HepG2 (cell line): ENCODE data around the gene OPN1SW. TPM values are rescaled to one million over a fixed set of nuclear protein-coding genes. Genes with fewer than 3 reads are reported as not detected.

Experiments used
- AKAP8 ChIP-seq: sonication (generic); formaldehyde crosslinking; IDR thresholded peaks from 2 replicates; pipeline ENCODE4 v1.5.1; 2020; ENCODE audit warnings: mild to moderate bottlenecking, missing genetic modification reagents
- MIER2 ChIP-seq: IDR thresholded peaks from 2 replicates; pipeline ENCODE4 v1.6.1; 2016; ENCODE audit warnings: missing biosample characterization, missing genetic modification reagents
- RARG ChIP-seq: sonication (generic); formaldehyde crosslinking; IDR thresholded peaks from 2 replicates; pipeline ENCODE4 v1.4.0; 2020; ENCODE audit warnings: low read depth, mild to moderate bottlenecking, missing genetic modification reagents
- RFX5 ChIP-seq: IDR thresholded peaks from 2 replicates; pipeline ENCODE4 v1.6.1; 2011; ENCODE audit warnings: low read depth, low read length, improper control_type of control experiment
- ZNF501 ChIP-seq: sonication (generic); formaldehyde crosslinking; IDR thresholded peaks from 2 replicates; pipeline ENCODE4 v1.5.1; 2020; ENCODE audit warnings: mild to moderate bottlenecking, moderate library complexity, missing genetic modification reagents
- ZNF724P ChIP-seq: sonication (generic); formaldehyde crosslinking; IDR thresholded peaks from 2 replicates; pipeline ENCODE4 v1.8.0; 2022; ENCODE audit warnings: missing genetic modification reagents, borderline replicate concordance
- polyA plus RNA-seq, 8 experiments: library from polyadenylated mRNA; depleted of rRNA in 3 of 8; stranded (reverse) in 7 of 8; unstranded in 1 of 8; fragments of >200 nt; fragmentation: Illumina TruSeq in 4 of 8; extraction: Trizol in 4 of 8; gene quantifications; 2 replicates each; pipeline versions ENCODE4 v1.2.1 to v1.2.3, GENCODE V29; 2011 to 2016; ENCODE audit warnings: low read depth in 4 of 8, missing spikeins in 1 of 8, mixed read lengths in 1 of 8; ENCODE audit not compliant: insufficient read depth in 1 of 8
- total RNA-seq, 5 experiments: library from RNA; depleted of rRNA; stranded (reverse); fragments of >200 nt; fragmentation: Illumina TruSeq; extraction: Trizol; gene quantifications; 2 replicates each; pipeline ENCODE4 v1.2.3, GENCODE V29; 2016; ENCODE audit warnings: low read depth in 1 of 5
- TF ChIP-seq, protein P1 (sequence below): sonication (generic); formaldehyde crosslinking; IDR thresholded peaks from 2 replicates; pipeline ENCODE4 v1.5.0; 2020; ENCODE audit warnings: mild to moderate bottlenecking, missing genetic modification reagents, borderline replicate concordance
- TF ChIP-seq, protein P2 (sequence below): sonication (generic); formaldehyde crosslinking; IDR thresholded peaks from 2 replicates; pipeline ENCODE4; 2020; ENCODE audit warnings: missing genetic modification reagents, mild to moderate bottlenecking, borderline replicate concordance
- TF ChIP-seq, protein P3 (sequence below): IDR thresholded peaks from 2 replicates; pipeline ENCODE4 v1.4.0; 2020; ENCODE audit warnings: mild to moderate bottlenecking, missing genetic modification reagents
- TF ChIP-seq, protein P4 (sequence below): sonication (generic); formaldehyde crosslinking; IDR thresholded peaks from 2 replicates; pipeline ENCODE4 v1.4.0; 2020; ENCODE audit warnings: missing genetic modification reagents

OPN1SW gene
- total and polyA plus RNA-seq, 2 of the 13 experiments (the other 11 are each of a cell fraction or from before 2014, with no cell fraction given) = not detected

DNA sequence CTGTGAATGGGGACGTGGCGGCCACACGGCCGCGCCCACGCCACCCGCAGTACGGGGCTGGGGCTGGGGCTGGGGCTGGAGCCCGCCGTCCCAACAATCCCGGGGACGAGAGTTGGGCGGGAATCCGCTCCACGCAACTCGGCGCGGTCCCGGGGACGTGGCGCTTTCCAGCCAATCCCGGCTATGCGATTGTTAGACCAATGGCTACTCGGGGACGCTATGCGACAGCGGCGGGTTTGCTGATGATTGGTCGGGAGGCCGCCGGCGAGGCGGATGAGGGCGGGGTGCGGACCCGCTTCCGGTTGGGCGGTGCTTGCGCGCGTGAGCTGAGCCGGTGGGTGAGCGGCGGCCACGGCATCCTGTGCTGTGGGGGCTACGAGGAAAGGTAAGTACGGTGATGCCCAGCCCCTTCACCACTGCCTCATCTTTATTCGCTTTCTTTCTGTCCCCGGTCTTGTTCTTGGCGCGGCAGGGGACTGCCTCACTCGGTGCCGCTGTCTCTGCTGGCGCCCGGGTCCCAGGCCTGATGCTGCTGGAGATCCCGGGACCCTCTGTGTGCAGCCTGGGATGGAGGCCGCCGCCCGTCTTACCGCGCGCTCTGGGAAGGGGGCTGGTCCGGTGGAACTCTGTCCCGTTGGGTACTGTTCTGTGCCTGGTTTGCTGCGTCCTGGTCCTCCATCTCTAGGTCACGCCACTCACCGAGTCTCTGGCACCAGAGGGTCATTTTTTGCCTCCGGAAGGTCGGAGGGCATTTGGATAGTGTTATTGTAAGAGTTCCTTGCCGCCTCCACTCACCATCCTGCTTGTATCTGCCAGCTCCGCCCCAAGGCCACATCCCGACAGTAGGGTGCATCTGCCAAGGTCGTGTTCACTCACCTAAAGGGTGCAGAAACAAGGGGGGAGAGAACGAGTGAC lies 36.3 kb downstream of the OPN1SW start, which contains the start of gene CALU (continued):
- TF ChIP-seq, protein P1, sequence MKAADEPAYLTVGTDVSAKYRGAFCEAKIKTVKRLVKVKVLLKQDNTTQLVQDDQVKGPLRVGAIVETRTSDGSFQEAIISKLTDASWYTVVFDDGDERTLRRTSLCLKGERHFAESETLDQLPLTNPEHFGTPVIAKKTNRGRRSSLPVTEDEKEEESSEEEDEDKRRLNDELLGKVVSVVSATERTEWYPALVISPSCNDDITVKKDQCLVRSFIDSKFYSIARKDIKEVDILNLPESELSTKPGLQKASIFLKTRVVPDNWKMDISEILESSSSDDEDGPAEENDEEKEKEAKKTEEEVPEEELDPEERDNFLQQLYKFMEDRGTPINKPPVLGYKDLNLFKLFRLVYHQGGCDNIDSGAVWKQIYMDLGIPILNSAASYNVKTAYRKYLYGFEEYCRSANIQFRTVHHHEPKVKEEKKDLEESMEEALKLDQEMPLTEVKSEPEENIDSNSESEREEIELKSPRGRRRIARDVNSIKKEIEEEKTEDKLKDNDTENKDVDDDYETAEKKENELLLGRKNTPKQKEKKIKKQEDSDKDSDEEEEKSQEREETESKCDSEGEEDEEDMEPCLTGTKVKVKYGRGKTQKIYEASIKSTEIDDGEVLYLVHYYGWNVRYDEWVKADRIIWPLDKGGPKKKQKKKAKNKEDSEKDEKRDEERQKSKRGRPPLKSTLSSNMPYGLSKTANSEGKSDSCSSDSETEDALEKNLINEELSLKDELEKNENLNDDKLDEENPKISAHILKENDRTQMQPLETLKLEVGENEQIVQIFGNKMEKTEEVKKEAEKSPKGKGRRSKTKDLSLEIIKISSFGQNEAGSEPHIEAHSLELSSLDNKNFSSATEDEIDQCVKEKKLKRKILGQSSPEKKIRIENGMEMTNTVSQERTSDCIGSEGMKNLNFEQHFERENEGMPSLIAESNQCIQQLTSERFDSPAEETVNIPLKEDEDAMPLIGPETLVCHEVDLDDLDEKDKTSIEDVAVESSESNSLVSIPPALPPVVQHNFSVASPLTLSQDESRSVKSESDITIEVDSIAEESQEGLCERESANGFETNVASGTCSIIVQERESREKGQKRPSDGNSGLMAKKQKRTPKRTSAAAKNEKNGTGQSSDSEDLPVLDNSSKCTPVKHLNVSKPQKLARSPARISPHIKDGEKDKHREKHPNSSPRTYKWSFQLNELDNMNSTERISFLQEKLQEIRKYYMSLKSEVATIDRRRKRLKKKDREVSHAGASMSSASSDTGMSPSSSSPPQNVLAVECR (CRISPR knock-in tag) = peak; percentile 94; the same call in 1 of the 2 replicates
- TF ChIP-seq AKAP8 (CRISPR knock-in tag) (0 out of 2 replicates have a peak, but pooled peaks have one; percentile 47), ZNF724P (CRISPR knock-in tag) (peak; percentile 71; the same call in 1 of the 2 replicates), MIER2 (CRISPR knock-in tag) (peak; percentile 38; the same call in 1 of the 2 replicates), RFX5 (peak; percentile 85), ZNF501 (peak; percentile 60), RARG (CRISPR knock-in tag) (no peak)
- TF ChIP-seq, protein P2, sequence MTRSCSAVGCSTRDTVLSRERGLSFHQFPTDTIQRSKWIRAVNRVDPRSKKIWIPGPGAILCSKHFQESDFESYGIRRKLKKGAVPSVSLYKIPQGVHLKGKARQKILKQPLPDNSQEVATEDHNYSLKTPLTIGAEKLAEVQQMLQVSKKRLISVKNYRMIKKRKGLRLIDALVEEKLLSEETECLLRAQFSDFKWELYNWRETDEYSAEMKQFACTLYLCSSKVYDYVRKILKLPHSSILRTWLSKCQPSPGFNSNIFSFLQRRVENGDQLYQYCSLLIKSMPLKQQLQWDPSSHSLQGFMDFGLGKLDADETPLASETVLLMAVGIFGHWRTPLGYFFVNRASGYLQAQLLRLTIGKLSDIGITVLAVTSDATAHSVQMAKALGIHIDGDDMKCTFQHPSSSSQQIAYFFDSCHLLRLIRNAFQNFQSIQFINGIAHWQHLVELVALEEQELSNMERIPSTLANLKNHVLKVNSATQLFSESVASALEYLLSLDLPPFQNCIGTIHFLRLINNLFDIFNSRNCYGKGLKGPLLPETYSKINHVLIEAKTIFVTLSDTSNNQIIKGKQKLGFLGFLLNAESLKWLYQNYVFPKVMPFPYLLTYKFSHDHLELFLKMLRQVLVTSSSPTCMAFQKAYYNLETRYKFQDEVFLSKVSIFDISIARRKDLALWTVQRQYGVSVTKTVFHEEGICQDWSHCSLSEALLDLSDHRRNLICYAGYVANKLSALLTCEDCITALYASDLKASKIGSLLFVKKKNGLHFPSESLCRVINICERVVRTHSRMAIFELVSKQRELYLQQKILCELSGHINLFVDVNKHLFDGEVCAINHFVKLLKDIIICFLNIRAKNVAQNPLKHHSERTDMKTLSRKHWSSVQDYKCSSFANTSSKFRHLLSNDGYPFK (CRISPR knock-in tag) = peak; percentile 41; the same call in 1 of the 2 replicates
- TF ChIP-seq, protein P3, sequence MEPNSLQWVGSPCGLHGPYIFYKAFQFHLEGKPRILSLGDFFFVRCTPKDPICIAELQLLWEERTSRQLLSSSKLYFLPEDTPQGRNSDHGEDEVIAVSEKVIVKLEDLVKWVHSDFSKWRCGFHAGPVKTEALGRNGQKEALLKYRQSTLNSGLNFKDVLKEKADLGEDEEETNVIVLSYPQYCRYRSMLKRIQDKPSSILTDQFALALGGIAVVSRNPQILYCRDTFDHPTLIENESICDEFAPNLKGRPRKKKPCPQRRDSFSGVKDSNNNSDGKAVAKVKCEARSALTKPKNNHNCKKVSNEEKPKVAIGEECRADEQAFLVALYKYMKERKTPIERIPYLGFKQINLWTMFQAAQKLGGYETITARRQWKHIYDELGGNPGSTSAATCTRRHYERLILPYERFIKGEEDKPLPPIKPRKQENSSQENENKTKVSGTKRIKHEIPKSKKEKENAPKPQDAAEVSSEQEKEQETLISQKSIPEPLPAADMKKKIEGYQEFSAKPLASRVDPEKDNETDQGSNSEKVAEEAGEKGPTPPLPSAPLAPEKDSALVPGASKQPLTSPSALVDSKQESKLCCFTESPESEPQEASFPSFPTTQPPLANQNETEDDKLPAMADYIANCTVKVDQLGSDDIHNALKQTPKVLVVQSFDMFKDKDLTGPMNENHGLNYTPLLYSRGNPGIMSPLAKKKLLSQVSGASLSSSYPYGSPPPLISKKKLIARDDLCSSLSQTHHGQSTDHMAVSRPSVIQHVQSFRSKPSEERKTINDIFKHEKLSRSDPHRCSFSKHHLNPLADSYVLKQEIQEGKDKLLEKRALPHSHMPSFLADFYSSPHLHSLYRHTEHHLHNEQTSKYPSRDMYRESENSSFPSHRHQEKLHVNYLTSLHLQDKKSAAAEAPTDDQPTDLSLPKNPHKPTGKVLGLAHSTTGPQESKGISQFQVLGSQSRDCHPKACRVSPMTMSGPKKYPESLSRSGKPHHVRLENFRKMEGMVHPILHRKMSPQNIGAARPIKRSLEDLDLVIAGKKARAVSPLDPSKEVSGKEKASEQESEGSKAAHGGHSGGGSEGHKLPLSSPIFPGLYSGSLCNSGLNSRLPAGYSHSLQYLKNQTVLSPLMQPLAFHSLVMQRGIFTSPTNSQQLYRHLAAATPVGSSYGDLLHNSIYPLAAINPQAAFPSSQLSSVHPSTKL (CRISPR knock-in tag) = no peak; the same call in 1 of the 2 replicates
- TF ChIP-seq, protein P4, sequence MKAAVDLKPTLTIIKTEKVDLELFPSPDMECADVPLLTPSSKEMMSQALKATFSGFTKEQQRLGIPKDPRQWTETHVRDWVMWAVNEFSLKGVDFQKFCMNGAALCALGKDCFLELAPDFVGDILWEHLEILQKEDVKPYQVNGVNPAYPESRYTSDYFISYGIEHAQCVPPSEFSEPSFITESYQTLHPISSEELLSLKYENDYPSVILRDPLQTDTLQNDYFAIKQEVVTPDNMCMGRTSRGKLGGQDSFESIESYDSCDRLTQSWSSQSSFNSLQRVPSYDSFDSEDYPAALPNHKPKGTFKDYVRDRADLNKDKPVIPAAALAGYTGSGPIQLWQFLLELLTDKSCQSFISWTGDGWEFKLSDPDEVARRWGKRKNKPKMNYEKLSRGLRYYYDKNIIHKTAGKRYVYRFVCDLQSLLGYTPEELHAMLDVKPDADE = no peak
